Thyroid gland (tissue), 4 donors: ENCODE data around the gene KCNE4.

ENCODE experiments used
- POLR2A ChIP-seq, 2 donors: fragments of 450-650 bp; IDR thresholded peaks; one replicate each; pipeline ENCODE4 v1.6.1; 2017; ENCODE audit warnings: antibody characterized with exemption in 2 of 2, mild to moderate bottlenecking in 2 of 2, moderate library complexity in 1 of 2
- TF ChIP-seq, protein P1 (sequence below), 6 experiments: fragments of 200-600 bp in 3 of 6; fragments of 450-650 bp in 3 of 6; sonication (generic) in 3 of 6; IDR thresholded peaks; one replicate each; pipeline ENCODE4 v1.5.1; 2016 to 2019; ENCODE audit warnings: antibody characterized with exemption in 6 of 6, mild to moderate bottlenecking in 2 of 6, inconsistent platforms in 1 of 6, moderate library complexity in 1 of 6

DNA sequence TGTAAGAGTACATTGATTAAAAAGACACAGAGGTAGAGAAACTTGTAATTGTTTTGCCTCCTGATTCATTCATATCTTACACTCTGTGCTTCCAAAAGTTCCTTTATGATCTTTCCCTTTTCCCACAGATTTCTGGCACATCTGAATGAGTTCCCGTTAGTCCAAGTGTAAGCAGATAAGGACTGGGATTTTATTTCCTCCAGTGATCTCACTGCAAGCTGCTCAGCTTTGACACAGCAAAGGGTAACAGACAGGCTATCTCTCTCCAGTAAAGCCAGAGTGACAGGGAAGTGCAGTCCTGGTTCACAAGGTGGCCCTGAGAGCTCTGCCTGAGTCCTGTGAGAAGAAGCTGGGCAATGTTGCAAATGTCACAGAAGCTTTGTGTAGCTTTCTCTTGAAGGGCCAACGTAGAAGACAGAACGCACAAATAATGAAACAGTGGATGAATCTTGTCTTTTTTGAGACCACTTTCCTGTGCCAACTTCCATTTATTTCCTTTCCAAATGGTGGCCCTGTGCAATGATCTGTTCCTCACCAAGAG is 32.5 kb upstream of the KCNE4 start:
- TF ChIP-seq, protein P1, sequence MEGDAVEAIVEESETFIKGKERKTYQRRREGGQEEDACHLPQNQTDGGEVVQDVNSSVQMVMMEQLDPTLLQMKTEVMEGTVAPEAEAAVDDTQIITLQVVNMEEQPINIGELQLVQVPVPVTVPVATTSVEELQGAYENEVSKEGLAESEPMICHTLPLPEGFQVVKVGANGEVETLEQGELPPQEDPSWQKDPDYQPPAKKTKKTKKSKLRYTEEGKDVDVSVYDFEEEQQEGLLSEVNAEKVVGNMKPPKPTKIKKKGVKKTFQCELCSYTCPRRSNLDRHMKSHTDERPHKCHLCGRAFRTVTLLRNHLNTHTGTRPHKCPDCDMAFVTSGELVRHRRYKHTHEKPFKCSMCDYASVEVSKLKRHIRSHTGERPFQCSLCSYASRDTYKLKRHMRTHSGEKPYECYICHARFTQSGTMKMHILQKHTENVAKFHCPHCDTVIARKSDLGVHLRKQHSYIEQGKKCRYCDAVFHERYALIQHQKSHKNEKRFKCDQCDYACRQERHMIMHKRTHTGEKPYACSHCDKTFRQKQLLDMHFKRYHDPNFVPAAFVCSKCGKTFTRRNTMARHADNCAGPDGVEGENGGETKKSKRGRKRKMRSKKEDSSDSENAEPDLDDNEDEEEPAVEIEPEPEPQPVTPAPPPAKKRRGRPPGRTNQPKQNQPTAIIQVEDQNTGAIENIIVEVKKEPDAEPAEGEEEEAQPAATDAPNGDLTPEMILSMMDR (IDR thresholded peaks at IDR 0.05), result no peak
- no peak for TF ChIP-seq POLR2A (IDR thresholded peaks at IDR 0.05)
